Posterior cingulate gyrus (tissue), 11 donors: Measurements from ENCODE around the gene TMEM38B.

ENCODE experiments used
- DNase-seq, 10 donors: peaks; one replicate each; pipeline versions ENCODE4 v3.0.0 to v3.0.0-alpha.2; 2020 to 2021; ENCODE audit warnings: mixed read lengths in 3 of 10
- intact Hi-C: fragments of 100-400 bp; cut with DNase I; formaldehyde crosslinking; loops from one replicate; pipeline ENCODE4 v1.15.1; 2023

Gene TMEM38B

GRCh38 chr9:105694190-105694847, at the start of gene TMEM38B:
Gene TMEM38B, plus strand, starts transcription at chr9:105694541. Its CDS starts 120 bp downstream, at chr9:105694661.
- peak; percentile 55 to 96 (median 72) for DNase-seq
- intact Hi-C loops: no loop called here

GRCh38 chr9:105646879-105647594, 47.3 kb upstream of the TMEM38B start:
- intact Hi-C loops: no loop called here
- no peak for DNase-seq

GRCh38 chr9:105647595-105648349, 46.6 kb upstream of the TMEM38B start:
- intact Hi-C loops: no loop called here
- DNase-seq: no peak

- no peak for DNase-seq
- intact Hi-C loops: loop anchor here (10.0 kb wide), 1 partner anchor 63 kb away; no protein-coding TSS in a partner anchor
Measured at GRCh38 chr9:105651806-105652205, 42.5 kb upstream of the TMEM38B start.

GRCh38 chr9:105656131-105656921, 38.0 kb upstream of the TMEM38B start:
- peak in 4 of 10 donors; percentile 10 to 86 (median 35) for DNase-seq
- intact Hi-C loops: loop anchor here (10.0 kb wide), 1 partner anchor 58 kb away; no protein-coding TSS in a partner anchor

GRCh38 chr9:105658351-105658750, 36.0 kb upstream of the TMEM38B start:
- no peak for DNase-seq
- intact Hi-C loops: loop anchor here (10.0 kb wide), 1 partner anchor 56 kb away; no protein-coding TSS in a partner anchor

GRCh38 chr9:105661011-105661410, 33.3 kb upstream of the TMEM38B start:
- DNase-seq: peak in 1 of 10 donors; percentile 79
- intact Hi-C loops: no loop called here

GRCh38 chr9:105662184-105663104, 31.9 kb upstream of the TMEM38B start, which contains the start of gene TAL2:
Gene TAL2, plus strand, starts transcription at chr9:105662457. Its CDS starts 40 bp downstream, at chr9:105662497.
- DNase-seq: no peak
- intact Hi-C loops: no loop called here

- intact Hi-C loops: no loop called here
- no peak for DNase-seq
Measured at GRCh38 chr9:105663914-105664313, 30.4 kb upstream of the TMEM38B start.

GRCh38 chr9:105667867-105668266, 26.5 kb upstream of the TMEM38B start:
- intact Hi-C loops: no loop called here
- no peak for DNase-seq

GRCh38 chr9:105670315-105670714, 24.0 kb upstream of the TMEM38B start:
- intact Hi-C loops: no loop called here
- DNase-seq: no peak

- intact Hi-C loops: no loop called here
- DNase-seq: no peak
Measured at GRCh38 chr9:105670775-105671174, 23.6 kb upstream of the TMEM38B start.

- DNase-seq: no peak
- intact Hi-C loops: no loop called here
Measured at GRCh38 chr9:105672711-105673234, 21.6 kb upstream of the TMEM38B start.

- intact Hi-C loops: no loop called here
- DNase-seq: peak in 1 of 10 donors; percentile 60
Measured at GRCh38 chr9:105673850-105674387, 20.4 kb upstream of the TMEM38B start.

- no peak for DNase-seq
- intact Hi-C loops: no loop called here
Measured at GRCh38 chr9:105676351-105676923, 17.9 kb upstream of the TMEM38B start.

GRCh38 chr9:105678163-105678562, 16.2 kb upstream of the TMEM38B start:
- no peak for DNase-seq

GRCh38 chr9:105678781-105679180, 15.6 kb upstream of the TMEM38B start:
- no peak for DNase-seq
- intact Hi-C loops: no loop called here

More at GRCh38 chr9:105678163-105678562, 16.2 kb upstream of the TMEM38B start:
- intact Hi-C loops: no loop called here
